Ammon's horn (tissue), 1 donor: ENCODE measurements around the gene TMEM126A.

Experiments
- DNase-seq: peaks from one replicate; pipeline ENCODE4 v3.0.0-alpha.2; 2016; ENCODE audit warnings: low spot score

The TMEM126A gene

DNA sequence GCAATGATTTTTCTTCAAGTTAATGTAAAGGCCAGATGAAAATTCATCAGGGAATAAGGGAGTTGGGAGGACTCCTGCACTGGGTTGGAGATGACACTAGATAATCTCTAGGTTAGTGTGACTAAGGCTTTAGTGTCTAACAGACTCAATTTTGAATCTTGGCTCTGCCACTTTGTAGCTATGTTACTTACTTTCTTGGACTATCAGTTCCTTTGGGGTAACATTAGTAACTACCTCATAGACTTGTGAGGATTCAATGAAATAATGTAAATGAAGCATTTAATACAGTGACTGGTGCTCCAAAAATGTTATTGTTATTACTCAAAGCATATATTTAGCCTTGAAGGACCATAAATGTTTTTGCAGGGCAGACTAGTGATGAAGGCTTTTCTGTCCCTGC lies 47.8 kb downstream of the TMEM126A start:
- DNase-seq: no peak

DNA sequence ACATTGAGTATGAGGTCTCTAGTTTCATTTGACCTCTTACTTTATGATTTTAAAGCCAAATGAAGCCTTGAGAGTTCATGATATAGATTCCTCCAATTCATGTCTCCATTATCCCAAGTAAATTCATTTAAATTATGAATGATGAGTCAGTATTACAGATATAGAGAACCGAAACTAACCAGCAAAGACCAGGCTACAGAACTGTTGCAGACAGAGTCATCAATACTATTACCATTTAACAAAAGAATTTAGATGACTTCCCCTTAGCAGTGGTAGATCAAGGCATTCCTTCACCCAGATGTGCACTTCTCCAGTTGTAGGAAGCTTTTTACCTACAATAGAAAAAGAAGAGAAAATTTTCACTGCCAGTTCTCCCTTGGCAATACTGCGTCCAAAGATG lies 50.0 kb downstream of the TMEM126A start:
- no peak for DNase-seq

DNA sequence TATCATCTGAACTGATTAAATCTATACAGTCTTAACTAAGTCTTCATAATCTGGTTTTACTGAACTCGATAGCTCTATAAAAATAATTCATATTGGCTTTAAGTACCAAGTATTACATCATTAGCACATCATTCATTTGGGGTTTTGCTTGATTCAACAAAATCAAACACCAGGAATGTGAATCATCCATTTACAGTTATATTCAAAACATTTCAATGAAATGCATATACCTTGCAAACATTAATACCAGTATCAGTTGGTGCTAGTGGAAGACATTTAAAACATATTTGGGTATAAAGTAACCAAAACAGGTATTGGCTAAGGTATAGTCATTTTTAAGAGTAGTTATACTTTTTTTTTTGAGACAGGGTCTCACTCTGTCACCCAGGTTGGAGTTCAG lies 50.4 kb downstream of the TMEM126A start:
- DNase-seq: no peak

DNA sequence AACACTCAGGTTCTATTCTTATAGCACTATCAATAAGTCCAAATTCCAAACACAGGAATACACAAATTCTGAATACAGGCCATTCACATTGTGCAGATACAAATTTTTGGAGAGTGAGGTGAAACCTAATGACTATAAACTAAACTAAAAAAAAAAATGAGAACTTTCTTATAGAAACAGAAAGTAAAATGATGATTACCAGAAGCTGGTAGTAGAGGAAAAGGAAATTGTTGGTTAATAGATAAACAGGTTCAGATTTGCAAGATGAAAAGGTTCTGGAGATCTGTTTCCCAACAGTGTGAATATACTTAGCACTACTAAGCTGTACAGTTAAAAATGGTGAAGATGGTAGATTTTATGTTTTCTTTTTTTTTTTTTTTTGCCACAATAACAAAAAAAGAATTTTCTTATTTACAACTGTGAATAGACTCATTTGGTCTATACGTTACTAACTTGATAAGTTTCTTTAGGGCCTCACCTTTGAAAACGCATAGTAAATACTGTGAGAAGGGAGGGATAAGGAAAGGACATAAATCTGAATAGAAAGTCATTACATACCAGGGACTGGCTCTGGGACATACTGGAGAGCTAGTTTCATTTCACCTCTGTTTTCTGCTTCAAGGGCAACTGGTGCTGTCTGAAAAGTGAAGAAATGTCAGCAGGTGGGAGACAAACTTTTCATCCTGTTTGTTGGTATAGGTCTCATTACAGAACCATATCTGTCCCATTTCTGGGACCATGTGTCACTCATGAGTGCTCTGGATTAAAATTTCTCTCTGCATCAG lies 52.4 kb downstream of the TMEM126A start:
- no peak for DNase-seq

DNA sequence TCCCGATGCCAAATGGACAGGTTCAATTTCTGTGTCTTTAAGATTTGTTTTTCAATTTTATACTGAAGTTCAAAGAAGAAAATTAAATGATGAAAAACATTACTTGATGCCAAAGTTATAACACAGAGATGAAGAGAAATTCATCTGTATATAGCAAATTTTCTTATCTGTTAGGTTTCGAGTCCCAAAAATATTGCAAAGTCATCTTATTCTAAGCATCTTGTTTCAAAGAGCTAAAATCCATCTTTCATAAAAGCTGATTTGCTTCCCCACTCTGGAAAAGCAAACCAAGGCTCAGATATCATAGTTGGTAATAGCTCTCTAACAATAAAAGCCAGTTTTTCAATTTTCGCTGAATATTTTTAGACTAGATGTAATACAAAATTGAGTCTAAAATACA lies 57.2 kb downstream of the TMEM126A start:
- DNase-seq: no peak

DNA sequence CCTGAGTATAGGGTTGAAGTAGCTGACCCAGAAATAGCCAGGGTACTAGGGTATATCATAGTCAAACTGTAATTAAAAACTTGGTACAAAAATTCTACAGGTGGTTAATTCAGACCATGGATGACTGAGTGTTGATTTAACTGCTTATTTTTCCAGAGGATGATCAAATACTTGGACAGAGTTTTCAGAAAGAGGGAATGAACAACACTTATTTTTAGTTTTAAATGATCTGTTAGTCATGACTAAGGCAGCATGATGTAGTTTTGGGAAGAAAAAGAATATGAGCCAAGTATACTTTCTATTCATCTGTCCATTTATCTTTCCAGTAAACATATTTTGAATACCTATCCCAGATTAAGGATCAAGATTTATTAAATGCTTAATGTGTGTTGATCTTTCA lies 58.0 kb downstream of the TMEM126A start:
- no peak for DNase-seq
